MM.1S (cell line): ENCODE measurements around the gene CHRNB1.

Source experiments
- CTCF ChIP-seq: fragments of 300-600 bp; sonication (generic); IDR thresholded peaks from 2 replicates; pipeline ENCODE4 v1.5.1; 2016; ENCODE audit warnings: antibody characterized with exemption, low read length, mixed read lengths
- EZH2 ChIP-seq: fragments of 300-600 bp; sonication (generic); optimal IDR thresholded peaks from 2 replicates; pipeline ENCODE3; 2017; ENCODE audit warnings: low read depth, mild to moderate bottlenecking, antibody characterized with exemption, low read length, mixed read lengths
- EZH2phosphoT487 ChIP-seq: fragments of 300-600 bp; sonication (generic); IDR thresholded peaks from 2 replicates; pipeline ENCODE4 v1.6.1; 2018; ENCODE audit warnings: antibody characterized with exemption, low read length

GRCh38 chr17:7443499-7444485 is 1.1 kb upstream of the CHRNB1 start:
- TF ChIP-seq EZH2 (no peak), CTCF (no peak), EZH2phosphoT487 (no peak)
